Hepatocyte (in vitro differentiated cells): Measurements from ENCODE around the gene ESYT3.

Experiments used
- CTCF ChIP-seq: fragments of 200-600 bp; sonication (generic); IDR thresholded peaks from 2 replicates; pipeline ENCODE4 v1.5.1; 2016; ENCODE audit warnings: antibody characterized with exemption, mild to moderate bottlenecking; ENCODE audit not compliant: poor library complexity
- EZH2 ChIP-seq: fragments of 200-600 bp; sonication (generic); IDR thresholded peaks from 2 replicates; pipeline ENCODE4 v1.6.1; 2016; ENCODE audit warnings: antibody characterized with exemption, mild to moderate bottlenecking, borderline replicate concordance
- EZH2phosphoT487 ChIP-seq: fragments of 200-600 bp; sonication (generic); IDR thresholded peaks from one replicate; pipeline ENCODE4 v1.6.1; 2018; ENCODE audit warnings: antibody characterized with exemption, mild to moderate bottlenecking, low read depth, moderate library complexity; ENCODE audit not compliant: unreplicated experiment, severe bottlenecking

GRCh38 chr3:138513090-138513843 lies 78.9 kb downstream of the ESYT3 start:
- TF ChIP-seq EZH2 (no peak), CTCF (no peak), EZH2phosphoT487 (no peak)
